PC-9 (cell line): ENCODE results near the gene CDC23.

ENCODE experiments used
- EZH2 ChIP-seq: fragments of 200-600 bp; sonication (generic); IDR thresholded peaks from 2 replicates; pipeline ENCODE4 v1.8.0; 2017; ENCODE audit warnings: antibody characterized with exemption, low read depth
- TF ChIP-seq, protein P1 (sequence below): fragments of 200-600 bp; sonication (generic); conservative IDR thresholded peaks from 2 replicates; pipeline ENCODE4 v1.6.1; 2017; ENCODE audit warnings: mixed run types, antibody characterized with exemption, mild to moderate bottlenecking, moderate library complexity

DNA sequence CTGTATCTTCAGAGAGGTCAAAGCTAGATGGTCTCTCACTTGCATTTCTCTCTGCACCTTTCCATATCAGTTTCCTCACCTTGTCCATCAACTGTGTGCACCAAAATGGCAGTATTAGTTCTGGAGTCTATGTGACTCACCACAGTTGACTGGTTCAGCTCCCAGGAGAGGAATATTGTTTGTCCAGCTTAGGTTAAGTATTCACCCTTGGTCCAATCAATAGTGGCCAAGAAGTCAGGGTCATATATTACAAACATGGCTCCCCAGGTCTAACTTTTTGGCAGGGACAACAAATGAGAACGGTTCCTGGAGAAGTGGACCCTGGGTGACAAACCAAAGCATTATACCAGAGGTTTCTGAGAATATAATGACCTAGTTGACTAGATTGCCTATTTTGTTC is 24.9 kb upstream of the CDC23 start:
- TF ChIP-seq, protein P1, sequence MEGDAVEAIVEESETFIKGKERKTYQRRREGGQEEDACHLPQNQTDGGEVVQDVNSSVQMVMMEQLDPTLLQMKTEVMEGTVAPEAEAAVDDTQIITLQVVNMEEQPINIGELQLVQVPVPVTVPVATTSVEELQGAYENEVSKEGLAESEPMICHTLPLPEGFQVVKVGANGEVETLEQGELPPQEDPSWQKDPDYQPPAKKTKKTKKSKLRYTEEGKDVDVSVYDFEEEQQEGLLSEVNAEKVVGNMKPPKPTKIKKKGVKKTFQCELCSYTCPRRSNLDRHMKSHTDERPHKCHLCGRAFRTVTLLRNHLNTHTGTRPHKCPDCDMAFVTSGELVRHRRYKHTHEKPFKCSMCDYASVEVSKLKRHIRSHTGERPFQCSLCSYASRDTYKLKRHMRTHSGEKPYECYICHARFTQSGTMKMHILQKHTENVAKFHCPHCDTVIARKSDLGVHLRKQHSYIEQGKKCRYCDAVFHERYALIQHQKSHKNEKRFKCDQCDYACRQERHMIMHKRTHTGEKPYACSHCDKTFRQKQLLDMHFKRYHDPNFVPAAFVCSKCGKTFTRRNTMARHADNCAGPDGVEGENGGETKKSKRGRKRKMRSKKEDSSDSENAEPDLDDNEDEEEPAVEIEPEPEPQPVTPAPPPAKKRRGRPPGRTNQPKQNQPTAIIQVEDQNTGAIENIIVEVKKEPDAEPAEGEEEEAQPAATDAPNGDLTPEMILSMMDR: no peak
- no peak for TF ChIP-seq EZH2
